Smooth muscle cell (in vitro differentiated cells): Measurements from ENCODE around the gene SLC7A4. TPM values are rescaled to one million over a fixed set of nuclear protein-coding genes. Genes with fewer than 3 reads are reported as not detected.
A peak's percentile ranks its signal among the peaks of the same experiment; 100 is the strongest.
"Not testable (repeated sequence)": the region's sequence is repeated elsewhere in the genome, so short reads cannot be mapped to it uniquely, and the experiment has no call there.

Experiments
- DNase-seq: peaks from one replicate; lab custom pipeline; 2025; ENCODE audit not compliant: unreplicated experiment; lab: John Stamatoyannopoulos, UW
- H2AFZ ChIP-seq: fragments of 200-600 bp; sonication (generic); 2 replicates; pipeline ENCODE4 v1.6.0; 2016; ENCODE audit warnings: antibody characterized with exemption, low read depth, mild to moderate bottlenecking
- H3F3A ChIP-seq: fragments of 200-600 bp; sonication (generic); 2 replicates; pipeline ENCODE4 v1.6.0; 2017; ENCODE audit warnings: antibody characterized with exemption, low read depth
- H3K27ac ChIP-seq: fragments of 200-600 bp; sonication (generic); 2 replicates; pipeline ENCODE4 v1.5.1; 2016; ENCODE audit warnings: low read depth, mild to moderate bottlenecking
- H3K27me3 ChIP-seq: fragments of 200-600 bp; sonication (generic); 2 replicates; pipeline ENCODE4 v1.6.1; 2016; ENCODE audit warnings: low read depth, mild to moderate bottlenecking
- H3K36me3 ChIP-seq: fragments of 200-600 bp; sonication (generic); 2 replicates; pipeline ENCODE4 v1.5.1; 2016; ENCODE audit warnings: low read depth
- H3K4me1 ChIP-seq: fragments of 200-600 bp; sonication (generic); 2 replicates; pipeline ENCODE4 v1.5.1; 2016; ENCODE audit warnings: low read depth
- H3K4me2 ChIP-seq: fragments of 200-600 bp; sonication (generic); 2 replicates; pipeline ENCODE4 v1.6.0; 2016; ENCODE audit warnings: mild to moderate bottlenecking
- H3K4me3 ChIP-seq: fragments of 200-600 bp; sonication (generic); 2 replicates; pipeline ENCODE4 v1.5.1; 2016; ENCODE audit warnings: mild to moderate bottlenecking
- H3K79me2 ChIP-seq: fragments of 200-600 bp; sonication (generic); 2 replicates; pipeline ENCODE4 v1.6.0; 2016; ENCODE audit warnings: low read depth, mild to moderate bottlenecking
- H3K9ac ChIP-seq: fragments of 200-600 bp; sonication (generic); 2 replicates; pipeline ENCODE4 v1.6.0; 2016; ENCODE audit warnings: low read depth
- H3K9me3 ChIP-seq: fragments of 200-600 bp; sonication (generic); replicated peaks from 2 replicates; pipeline ENCODE4 v1.5.1; 2016; ENCODE audit warnings: low read depth
- H4K20me1 ChIP-seq: fragments of 200-600 bp; sonication (generic); 2 replicates; pipeline ENCODE4 v1.6.0; 2016; ENCODE audit warnings: low read depth
- WGBS: methylation state at CpG from one replicate; pipeline ENCODE4 v1.1.7; 2016; ENCODE audit warnings: low lambda C conversion rate; 5-methylcytosine and 5-hydroxymethylcytosine counted together
- polyA plus RNA-seq: library from polyadenylated mRNA; unstranded; fragments of >200 nt; fragmentation: Nextera tagmentation; extraction: Ambion mirVana; gene quantifications from 2 replicates; pipeline ENCODE4 v1.2.1, GENCODE V29; 2016
- total RNA-seq: library from RNA; depleted of rRNA; stranded (reverse); fragments of >200 nt; gene quantifications from 2 replicates; pipeline ENCODE4 v1.2.3, GENCODE V29; 2014
- TF ChIP-seq, protein P1 (sequence below): fragments of 200-600 bp; sonication (generic); IDR thresholded peaks from 2 replicates; pipeline ENCODE4 v1.5.1; 2017; ENCODE audit warnings: borderline replicate concordance, mild to moderate bottlenecking, antibody characterized with exemption; ENCODE audit not compliant: insufficient read depth, poor library complexity, severe bottlenecking

Gene SLC7A4
- total and polyA plus RNA-seq, 2 experiments from 2014 or later = 0.30 to 1.5 TPM

DNA sequence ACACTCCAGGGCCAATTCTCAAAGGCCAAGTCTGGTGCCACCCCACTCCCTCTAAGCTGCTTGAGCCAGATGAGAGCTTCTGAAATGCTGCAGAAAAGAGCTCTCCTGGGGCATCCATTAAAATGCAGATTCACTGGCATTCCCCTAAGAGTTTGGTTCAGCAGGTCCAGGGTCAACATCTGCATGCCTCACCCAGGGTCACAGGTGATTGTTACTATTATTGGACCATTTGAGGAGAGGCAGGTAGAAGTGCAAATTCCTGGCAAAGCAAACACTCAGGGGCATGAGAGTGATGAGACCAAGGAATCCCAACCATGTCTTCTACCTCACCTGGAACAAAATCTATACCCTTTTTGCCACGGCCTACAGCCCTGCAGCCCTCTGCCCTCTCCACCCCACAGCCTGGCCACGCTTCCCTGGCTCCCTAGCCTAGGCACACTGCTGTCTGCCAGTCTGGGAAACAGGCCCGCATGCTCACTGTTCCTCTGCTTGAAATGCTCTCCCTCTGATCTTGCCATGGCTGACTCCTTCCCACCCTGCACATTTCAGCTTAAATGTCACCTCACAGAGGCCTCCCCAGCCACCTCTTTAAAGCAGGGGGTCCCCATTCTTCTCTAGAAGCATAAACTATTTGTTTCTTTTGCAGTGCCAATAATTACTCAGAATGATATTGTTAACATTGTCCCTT, 21.8 kb downstream of the SLC7A4 start:
- Histone ChIP-seq H3K27ac (no peak overlapping the region), H3K4me1 (peaks cover 18% of the 10 kb centered on the region), H3K79me2 (no peaks in the 10 kb centered on the region), H3K9me3 (no peaks in the 10 kb centered on the region), H3K4me2 (no peak overlapping the region), H3F3A (peaks cover 5% of the 10 kb centered on the region), H3K27me3 (no peaks in the 10 kb centered on the region), H3K36me3 (no peaks in the 10 kb centered on the region), H4K20me1 (no peaks in the 10 kb centered on the region), H2AFZ (no peak overlapping the region), H3K9ac (no peak overlapping the region), H3K4me3 (no peak overlapping the region)
- 93% methylated on average over 3 of the region's 3 CpGs for WGBS
- TF ChIP-seq, protein P1, sequence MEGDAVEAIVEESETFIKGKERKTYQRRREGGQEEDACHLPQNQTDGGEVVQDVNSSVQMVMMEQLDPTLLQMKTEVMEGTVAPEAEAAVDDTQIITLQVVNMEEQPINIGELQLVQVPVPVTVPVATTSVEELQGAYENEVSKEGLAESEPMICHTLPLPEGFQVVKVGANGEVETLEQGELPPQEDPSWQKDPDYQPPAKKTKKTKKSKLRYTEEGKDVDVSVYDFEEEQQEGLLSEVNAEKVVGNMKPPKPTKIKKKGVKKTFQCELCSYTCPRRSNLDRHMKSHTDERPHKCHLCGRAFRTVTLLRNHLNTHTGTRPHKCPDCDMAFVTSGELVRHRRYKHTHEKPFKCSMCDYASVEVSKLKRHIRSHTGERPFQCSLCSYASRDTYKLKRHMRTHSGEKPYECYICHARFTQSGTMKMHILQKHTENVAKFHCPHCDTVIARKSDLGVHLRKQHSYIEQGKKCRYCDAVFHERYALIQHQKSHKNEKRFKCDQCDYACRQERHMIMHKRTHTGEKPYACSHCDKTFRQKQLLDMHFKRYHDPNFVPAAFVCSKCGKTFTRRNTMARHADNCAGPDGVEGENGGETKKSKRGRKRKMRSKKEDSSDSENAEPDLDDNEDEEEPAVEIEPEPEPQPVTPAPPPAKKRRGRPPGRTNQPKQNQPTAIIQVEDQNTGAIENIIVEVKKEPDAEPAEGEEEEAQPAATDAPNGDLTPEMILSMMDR = no peak
- DNase-seq = no peak

- TF ChIP-seq, protein P1 = no peak
- no peak overlapping the region for H3K27ac ChIP-seq
- H3K27me3 ChIP-seq = no peaks in the 10 kb centered on the region
- 64% methylated on average over 10 of the region's 10 CpGs for WGBS
- no peaks in the 10 kb centered on the region for H4K20me1 ChIP-seq
- no peak overlapping the region for H2AFZ ChIP-seq
- peaks cover 11% of the 10 kb centered on the region for H3K4me1 ChIP-seq
- no peak for DNase-seq
- no peaks in the 10 kb centered on the region for H3K9me3 ChIP-seq
- H3K4me2 ChIP-seq = no peak overlapping the region
- peaks cover 5% of the 10 kb centered on the region for H3F3A ChIP-seq
- H3K79me2 ChIP-seq = no peaks in the 10 kb centered on the region
- no peaks in the 10 kb centered on the region for H3K36me3 ChIP-seq
- no peak overlapping the region for H3K4me3 ChIP-seq
- H3K9ac ChIP-seq = no peak overlapping the region
Measured at GRCh38 chr22:21009638-21010425, 22.5 kb downstream of the SLC7A4 start.

GRCh38 chr22:21009208-21009607, 23.2 kb downstream of the SLC7A4 start:
- H3K36me3 ChIP-seq, H3K9me3 ChIP-seq, DNase-seq, H3K4me3 ChIP-seq, H3K4me1 ChIP-seq, H3K79me2 ChIP-seq, H3F3A ChIP-seq, H2AFZ ChIP-seq, H3K4me2 ChIP-seq, H3K9ac ChIP-seq, H3K27me3 ChIP-seq, H4K20me1 ChIP-seq, H3K27ac ChIP-seq: not testable (repeated sequence)
- 92% methylated on average over 13 of the region's 13 CpGs for WGBS

GRCh38 chr22:21003782-21004181, 28.6 kb downstream of the SLC7A4 start:
- no peak for DNase-seq
- no peaks in the 10 kb centered on the region for H4K20me1 ChIP-seq
- no peaks in the 10 kb centered on the region for H3K9me3 ChIP-seq
- H3K9ac ChIP-seq = no peak overlapping the region
- H3K27me3 ChIP-seq = no peaks in the 10 kb centered on the region
- peak overlapping the region; percentile 97 for H3K4me2 ChIP-seq
- peaks cover 6% of the 10 kb centered on the region for H3F3A ChIP-seq
- peaks cover 13% of the 10 kb centered on the region for H3K4me1 ChIP-seq
- no peak overlapping the region for H3K4me3 ChIP-seq
- no peak overlapping the region for H2AFZ ChIP-seq
- H3K79me2 ChIP-seq = peaks cover 9% of the 10 kb centered on the region
- H3K36me3 ChIP-seq = no peaks in the 10 kb centered on the region
- H3K27ac ChIP-seq = no peak overlapping the region
- WGBS = 89% methylated on average over 4 of the region's 4 CpGs
- TF ChIP-seq, protein P1 = no peak
